Iris pigment epithelial cell (primary cell): ENCODE results near the gene HIGD1A.
A peak's percentile ranks its signal among the peaks of the same experiment; 100 is the strongest.

Experiments used
- DNase-seq: peaks from one replicate; pipeline ENCODE4 v3.0.0-alpha.2; 2011; ENCODE audit warnings: low read depth

The HIGD1A gene

DNA sequence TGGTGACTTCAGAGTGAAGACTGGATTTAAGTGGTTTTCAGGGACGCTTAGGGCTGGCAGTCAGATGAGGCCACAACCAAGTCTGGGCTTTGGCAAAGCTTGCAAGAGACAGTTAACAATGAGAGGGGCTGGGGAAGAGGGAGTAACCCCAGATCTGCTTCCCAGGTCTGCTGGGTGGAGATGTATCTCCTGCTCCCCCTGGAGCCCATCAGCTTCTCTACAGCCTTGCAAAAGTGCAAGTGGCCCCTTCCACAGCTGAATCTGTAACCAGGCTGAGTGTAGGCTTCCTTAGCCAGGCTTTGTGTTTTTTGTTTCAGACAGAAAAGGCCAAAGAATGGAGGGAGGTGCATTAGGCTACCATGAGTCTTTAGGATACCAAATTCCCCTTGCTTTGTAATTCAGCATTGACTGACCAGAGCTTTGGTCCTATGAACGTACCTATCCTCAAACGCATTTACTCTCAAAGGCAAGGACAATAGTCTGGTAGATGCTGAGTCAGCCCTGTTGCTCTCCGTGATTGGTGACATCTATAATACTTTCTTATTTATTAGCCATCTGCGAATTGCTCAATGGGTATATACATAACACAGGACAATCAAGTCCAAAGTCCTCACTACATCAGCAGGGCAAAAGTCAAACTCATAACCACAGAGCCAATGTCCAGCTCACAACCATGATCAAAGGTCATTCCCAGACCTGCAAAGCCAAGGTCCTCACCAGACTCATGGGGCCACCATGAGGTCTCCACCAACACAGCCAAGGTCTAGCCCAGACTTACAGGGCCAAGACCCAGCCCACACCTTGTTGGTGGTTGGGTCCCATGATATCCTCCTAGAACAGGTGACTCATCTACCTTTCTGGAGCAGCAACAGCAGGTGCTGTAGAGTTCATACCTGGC is 48.4 kb downstream of the HIGD1A start:
- DNase-seq, result peak; percentile 53

DNA sequence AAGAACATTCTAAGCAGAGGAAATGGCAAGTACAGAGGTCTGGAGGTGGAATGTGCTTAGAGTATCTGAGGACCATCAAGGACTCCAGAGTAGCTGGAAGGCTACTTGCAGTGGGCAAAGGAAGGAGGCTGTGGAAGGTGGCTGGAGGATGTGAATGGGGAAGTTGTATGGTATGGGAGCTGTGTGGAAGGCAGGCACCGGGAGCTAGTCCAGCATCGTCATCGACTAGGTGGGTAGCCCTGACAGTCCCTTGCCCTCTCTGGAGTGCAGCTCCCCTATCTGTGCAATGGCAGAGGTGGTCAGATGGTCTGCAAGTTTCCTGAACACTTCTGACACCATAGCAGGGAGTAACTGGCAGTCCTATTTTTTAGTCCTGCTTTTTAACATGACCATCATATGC is 50.5 kb downstream of the HIGD1A start:
- DNase-seq, result no peak

DNA sequence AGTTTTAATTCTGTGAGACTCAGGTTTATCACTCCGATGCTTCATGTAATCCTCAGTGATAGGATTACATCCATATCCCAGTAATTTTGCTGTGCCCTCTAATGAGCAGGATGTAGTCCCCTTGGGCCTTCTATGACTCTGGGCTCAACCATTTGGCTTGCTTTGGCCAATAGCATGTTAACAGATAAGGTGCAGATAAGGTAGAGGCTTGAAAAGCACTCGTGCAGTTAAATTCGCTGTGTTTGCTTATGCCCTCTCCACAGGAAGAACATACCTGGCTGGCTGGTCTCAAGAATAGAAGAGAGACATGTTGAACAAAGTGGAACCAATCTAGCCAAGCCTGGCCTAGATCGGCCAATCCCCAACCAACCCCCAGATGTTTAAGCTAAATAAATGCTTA is 51.3 kb downstream of the HIGD1A start:
- no peak for DNase-seq

DNA sequence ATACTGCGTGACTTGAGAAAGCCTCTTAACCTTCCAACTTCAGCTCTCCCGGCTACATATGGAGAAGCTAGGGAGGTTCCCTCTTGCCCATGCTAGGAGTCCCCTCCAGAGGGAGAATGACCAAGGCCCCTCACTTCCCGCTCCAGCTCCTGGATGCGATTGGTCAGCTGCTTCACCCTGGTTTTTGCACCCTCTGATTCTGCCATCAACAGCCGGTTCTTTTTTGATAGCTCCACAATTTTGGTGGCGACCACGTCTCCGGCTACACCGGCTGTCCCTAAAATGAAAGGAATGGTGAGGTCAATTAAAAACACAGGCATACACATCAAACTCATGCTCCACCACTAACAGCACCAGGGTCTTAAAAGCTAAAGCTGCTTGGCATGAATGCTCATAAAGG is 51.8 kb downstream of the HIGD1A start:
- DNase-seq, result no peak

DNA sequence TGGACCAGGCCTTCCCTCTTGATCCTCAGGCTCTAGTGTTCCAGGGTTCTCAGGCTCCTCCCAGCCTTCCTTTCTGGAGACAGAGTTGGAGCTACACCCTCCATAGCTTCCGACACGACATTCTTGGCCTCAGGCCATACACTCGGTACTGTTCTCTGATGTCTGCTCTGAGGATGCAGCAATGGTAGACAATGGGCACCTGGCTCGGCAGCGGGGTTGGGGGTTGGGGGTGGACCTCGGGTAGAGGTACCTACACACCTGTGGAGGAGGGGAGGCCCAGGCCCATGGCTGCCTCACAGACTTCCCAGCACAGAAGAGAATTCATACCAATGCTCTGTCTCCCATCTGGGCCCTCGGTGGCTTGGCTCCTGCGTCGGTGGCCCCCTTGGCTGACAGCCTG is 52.7 kb downstream of the HIGD1A start:
- no peak for DNase-seq

DNA sequence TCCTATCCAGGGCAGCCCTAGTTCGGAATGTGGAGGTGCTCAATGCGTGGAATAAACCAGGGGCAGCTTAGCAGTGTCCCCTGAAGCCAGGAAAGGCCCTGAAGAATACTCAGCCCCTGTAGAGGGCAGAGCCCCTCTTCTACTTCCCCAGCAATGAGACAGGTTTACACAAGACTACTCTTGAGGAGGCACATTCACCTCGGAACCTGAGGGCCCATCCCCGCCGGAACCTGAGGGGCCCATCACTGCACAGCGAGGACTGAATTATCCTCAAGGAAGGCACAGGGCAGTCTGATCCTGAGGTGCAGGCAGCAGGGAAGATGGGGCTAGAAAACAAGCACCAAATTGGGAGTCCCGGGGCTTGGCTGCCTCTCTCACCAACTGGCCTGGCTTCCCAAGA is 53.5 kb downstream of the HIGD1A start:
- DNase-seq, result no peak

DNA sequence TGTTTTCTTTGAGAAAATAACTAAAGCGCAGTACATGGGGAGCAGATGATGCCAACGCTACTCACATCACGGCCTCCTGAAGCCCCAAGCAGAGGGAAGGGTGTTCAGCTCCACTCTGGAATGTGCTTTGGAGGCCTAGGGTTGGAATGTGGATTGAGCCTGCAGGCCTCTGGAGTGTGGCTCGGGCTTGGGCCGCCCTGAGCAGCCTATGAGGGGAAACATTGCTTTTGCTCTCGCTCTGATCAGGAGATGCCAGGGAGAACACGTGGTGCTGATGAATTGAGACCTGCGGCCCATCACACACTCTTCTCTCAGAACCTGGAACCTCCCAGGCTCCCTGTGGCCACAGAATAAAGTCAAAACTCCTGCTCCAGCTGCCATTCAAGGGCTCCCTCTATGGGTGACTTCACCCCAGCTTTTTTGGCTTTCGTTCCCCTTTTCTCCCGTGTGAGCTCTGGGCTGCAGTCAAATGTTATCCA is 54.5 kb downstream of the HIGD1A start:
- peak; percentile 28 for DNase-seq

DNA sequence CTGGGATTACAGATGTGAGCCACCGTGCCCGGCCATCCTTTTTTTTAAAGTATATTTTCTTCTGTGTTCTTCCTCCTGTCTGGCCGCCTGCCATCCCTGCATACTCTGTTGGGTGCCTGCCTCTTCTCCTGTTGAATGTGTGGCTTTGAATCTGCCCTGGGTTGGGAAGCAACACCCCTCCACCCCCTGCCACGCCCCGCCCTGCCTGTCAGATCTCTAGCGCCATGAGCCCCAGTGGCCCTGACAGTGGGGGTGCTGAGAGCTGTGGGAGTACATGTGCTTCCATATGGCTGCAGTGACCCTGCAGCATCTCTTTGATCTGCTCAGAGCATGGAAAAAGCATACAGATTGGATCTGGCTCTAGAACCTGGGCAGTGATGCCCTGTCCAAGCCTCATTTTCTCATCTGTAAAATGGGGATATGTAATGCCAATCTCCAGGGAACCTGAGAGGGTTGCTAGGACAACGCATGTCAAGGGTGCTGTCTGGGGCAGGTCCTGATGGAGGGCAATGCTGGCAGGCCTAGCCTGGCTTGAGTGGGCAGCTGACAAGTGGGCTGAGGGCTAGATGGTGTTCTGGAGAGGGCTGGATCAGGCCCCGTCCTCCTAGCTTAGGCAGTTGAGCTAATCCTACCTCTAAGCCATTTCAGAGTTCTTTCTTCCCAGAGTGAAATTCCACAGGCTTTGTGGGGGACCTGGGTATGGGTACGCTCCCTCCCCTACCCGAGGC is 55.1 kb downstream of the HIGD1A start:
- no peak for DNase-seq

DNA sequence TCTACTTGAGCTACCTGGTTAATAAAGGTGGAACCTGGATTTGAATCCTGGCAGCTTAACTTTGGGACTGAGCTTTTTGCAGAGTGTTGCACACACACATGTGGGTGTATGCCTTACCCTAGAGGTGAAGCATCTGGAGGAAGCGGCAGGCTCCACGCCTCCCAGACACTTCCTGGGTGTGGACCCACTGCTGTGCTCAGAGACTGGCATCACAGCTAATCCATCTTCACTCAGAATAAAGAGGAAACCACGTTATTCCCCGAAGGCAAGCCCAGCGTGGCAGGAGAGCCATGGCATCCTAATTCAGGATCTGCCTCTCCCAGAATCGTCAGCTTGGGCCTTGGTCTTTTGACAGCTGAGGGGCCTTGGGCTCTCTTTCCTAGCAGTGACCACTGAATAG is 56.7 kb downstream of the HIGD1A start:
- DNase-seq, result no peak

DNA sequence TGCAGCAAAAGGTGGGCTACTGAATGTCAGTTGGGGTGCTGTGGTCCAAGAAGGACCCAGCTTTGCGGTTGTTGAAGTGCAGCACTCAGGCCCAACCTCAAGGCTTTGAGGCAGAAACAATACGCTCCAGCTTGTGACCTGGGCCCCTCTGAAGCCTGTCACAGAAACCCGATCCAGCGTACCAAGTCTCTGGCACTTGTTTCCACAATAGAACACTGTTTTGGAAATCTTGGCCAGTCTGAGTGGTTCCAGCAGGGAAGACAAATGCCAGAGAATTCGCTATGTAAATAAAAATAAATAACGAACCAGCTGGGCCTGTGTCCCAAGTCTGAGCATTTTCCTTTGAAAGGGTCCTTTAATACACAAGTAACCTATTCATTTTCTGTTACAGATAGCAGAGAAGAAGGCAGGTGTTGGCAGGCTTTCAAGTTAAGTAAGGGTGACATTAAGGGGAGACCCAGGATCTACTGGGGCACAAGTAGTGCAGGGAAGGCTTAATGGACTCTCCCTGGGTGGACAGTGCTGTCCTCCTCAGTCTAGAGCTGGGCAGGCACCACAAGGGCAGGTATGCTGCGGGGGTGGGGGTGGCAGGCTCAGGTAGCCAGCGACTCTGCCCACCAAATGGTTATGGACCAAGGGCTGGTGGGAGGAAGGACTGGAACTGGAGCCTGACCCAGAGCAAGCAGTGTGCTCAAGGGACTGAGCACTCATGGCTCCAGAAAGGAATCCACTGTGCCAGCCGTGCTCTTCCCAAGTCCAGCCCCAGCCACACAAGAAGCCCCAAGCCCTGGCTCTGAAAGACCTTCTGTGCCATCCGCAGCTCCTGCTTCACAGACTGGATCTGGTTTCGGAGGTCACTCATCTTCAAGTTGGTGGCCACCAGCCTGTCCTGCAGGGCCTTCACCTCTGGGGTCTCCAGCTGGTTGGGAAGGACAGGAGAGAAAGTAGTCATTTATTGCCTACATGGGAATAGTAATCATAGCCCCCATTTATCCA is 57.5 kb downstream of the HIGD1A start:
- no peak for DNase-seq

DNA sequence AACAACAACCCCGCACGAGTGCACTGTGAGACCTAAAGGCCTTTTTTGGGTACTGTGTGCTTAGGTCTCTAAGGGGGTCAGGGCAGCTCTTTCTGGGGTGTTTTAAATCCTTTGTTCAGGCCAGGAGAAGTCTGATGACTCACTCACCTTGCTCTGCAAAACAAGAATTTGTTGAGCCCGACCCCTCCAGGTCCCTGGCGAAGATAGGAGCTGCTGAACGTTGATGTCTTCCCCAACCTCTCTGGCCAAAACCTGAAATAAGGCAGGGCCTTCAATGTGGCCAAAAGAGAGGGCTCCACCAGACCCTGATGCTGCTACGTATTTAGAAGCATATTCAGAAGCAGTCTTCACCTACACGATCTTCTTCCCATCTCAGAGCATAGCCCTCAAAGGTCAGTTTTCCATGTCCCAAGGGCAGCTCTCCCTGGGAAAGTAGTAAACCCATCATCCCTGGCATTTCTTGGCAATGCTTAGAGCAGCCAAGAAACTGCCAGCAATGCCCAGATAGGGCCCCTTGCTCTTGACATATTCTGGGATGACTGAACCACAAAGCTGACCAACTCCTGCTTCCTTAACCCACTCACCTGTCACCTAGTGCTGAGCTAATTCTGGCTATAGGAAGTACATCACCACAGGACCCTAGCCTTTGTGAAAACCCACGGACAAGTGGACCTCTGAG is 58.4 kb downstream of the HIGD1A start:
- no peak for DNase-seq

DNA sequence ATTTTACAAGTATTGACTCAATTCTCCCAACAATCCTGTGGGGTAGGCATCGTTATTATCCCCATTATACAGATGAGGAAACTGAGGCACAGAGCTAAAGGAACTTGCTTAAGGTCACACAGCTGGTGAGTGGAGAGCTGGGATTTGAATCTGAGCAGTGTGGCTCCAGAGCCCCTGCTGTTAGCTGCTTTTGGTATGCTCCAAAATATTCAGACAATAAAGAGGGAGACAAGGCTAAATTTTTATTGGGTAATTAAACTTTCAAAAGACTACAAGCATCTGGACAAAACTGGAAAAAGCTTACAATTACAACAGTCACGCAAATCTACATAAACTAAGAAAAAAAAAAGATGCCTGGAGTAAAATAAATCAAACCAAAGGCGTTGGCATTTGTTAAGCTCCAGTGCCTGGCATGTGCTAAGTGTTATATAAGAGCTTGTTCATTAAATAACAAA is 59.0 kb downstream of the HIGD1A start:
- no peak for DNase-seq

DNA sequence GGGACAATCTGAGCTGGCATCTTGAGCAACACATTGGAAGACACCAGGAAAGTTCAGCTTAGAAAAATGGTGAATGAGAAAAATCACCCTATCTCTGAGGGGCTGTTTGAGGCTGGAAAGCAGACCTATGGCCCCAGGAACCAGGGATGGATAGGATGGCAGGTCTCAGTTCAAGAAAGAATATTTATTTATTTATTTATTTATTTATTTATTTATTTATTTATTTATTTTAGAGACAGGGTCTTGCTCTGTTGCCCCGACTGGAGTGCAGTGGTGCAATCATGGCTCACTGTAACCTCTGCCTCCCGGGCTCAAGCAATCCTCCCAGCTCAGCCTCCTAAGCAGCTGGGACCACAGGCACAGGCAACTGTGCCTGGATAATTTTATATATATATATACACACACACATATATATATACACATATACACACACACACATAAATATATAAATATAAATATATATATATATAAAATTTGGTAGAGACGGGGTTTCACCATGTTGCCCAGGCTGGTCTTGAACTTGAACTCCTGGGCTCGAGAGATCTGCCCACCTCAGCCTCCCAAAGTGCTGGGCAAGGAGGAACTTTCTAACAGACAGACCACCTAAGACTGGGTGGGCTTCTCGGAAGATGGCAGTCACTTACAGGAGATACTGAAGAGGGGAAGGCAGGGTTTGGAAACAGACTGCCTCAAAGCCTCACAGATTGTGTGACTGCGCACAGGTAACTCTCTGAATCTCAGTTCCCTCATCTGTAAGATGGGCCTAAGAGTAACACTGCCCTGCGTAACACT is 60.9 kb downstream of the HIGD1A start:
- DNase-seq, result no peak

DNA sequence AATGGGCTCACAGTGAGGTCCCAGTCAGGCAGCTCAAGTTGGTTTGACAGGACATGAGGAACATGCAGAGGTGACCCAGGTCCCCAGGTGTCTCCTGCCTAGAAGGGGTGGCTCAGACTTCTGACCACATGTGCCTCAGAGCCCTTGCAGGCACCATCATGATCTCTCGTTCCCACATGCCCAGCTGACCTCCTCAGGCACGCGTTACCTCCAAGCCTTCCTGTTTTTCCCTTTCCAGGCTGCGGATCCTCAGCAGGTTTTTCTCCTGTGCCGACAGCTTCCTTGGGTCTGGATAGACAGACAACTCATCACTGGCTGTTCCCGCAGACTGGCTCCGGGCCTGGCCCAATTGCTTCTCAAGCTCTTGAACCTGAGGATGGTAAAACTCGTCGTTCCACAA is 61.6 kb downstream of the HIGD1A start:
- DNase-seq, result no peak

DNA sequence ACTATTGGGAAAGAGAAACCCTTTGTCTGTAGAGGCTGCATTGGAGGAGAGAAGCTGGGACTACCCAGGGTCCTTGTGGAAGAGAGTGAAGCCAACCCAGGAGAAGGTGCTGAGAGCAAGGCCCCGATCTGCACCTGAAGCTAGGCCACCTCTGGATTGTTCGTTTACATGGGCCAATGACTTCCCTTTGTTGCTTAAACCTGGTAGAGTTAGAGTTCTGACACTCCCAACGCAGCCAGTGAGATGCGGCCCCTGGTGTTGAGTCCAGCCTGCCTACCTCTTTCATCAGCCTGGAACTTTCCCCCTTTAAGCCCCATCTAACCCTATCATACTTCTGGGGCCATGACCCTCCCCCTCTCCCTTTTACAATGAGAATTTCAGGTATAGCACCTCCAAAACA is 62.0 kb downstream of the HIGD1A start:
- DNase-seq, result no peak

DNA sequence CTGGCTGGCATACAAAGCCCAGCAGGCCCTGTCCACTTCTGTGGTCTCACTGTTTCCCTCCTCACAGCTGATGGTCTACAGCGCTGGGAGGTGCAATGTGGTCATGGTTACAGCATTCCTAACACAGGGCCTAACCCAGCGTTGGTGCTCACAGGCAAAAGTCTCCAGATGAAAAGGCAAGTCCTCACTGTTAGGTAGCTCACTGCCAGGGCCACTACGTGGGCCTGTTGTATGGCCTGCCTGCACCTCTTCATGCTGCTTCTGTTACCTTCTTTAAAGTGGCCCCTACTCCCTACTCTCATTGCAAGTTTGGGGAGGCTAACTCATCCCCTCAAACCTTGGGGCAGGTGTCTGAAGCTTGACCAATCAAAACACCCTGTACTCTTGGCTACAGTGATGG is 62.5 kb downstream of the HIGD1A start:
- no peak for DNase-seq

DNA sequence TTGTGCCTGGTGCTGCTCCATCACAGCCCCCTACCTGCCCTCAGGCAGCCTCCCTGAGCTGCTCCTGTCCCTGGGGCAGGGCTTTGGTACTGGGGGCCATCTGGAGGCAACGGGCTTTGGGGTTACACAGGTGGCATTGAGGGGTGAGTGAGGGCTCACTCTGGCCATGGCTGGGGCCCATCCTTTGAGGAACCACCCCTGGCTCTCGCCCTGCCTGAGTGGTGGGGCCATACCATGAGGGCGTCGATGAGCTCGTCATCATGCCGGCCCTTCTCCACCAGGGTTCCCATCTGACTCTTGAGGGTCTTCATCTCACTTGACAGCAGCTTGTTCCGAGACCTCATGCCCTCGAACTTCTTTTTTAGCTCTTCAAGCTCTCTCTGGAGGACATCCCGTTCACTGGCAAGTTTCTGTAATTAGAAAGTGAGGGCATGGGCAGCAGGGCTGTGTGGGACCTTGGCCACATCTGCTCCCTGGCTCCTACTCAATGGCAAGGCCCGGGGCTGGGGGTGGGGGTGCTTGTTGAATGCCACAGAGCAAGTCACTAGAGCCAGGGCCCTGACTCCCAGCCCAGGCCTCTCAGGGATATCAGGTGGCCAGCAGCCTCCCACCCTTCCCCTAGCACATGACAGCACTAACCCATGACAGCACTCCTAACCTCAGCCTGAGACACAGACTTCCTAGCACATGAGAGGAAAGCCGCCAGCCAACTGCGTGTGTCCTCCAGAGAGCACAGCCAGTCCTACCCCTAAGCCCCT is 64.7 kb downstream of the HIGD1A start:
- no peak for DNase-seq

DNA sequence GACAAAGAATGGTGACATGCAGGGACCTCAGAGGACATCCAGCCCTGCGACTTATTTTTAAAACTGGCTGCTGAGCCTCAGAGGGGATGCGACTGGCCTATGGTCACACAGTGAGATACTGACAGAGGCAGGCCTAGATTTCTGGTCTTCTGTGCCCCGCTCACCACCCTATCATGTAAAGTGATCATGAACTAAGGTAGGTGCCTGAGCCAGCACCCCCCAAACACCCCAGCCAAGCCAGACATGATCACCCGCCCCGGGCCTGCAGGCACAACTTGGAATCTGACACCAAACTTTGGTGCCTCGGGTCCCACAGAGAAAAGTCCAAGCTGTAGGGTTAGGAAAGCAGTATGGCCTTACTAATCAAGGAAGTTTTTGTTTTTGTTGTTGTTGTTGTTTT is 67.8 kb downstream of the HIGD1A start:
- no peak for DNase-seq

DNA sequence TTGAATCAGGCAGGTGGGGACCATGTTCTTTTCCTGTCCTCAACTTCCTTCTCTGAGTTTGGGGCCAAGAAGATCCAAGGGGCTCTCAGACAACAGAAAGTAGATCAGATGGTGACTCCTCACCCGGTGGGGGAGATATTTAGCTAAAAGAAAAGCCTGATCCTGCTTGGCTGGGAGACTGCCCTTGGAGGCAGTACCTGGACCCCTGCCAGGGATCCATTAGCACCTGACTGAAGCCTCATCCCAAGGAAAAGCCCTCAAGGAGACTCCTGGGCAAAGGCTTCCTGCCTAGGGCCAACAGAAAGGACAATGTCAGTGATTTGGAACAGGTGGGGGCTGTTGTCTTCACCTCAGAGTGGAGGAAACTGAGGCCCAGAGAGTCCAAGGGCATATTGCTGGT is 68.2 kb downstream of the HIGD1A start:
- no peak for DNase-seq

DNA sequence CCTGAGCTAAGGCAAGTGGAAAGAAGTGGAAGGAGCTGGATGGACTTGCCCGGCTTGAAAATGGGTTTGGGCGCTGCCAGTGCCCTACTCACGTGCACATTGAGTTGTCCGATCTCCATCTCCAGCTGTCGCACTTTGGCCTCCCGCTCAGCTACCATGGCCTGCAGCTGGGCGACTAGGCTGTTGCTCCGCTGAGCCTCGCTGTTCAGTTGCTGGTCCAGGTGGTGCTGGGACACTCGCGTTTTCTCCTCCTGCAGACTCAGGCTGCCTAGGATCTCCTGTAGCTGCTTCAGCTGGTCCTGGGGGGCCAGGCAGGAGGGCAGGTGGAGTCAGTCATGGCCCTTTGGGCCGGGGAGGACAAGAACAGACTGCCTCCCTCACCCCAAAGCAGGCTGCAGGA is 68.7 kb downstream of the HIGD1A start:
- DNase-seq, result no peak
